ENCODE results near the gene CWF19L2. TPM values are rescaled to one million over a fixed set of nuclear protein-coding genes. Genes with fewer than 3 reads are reported as not detected.

The CWF19L2 gene
- total and polyA plus RNA-seq, 2 experiments from 2014 or later = 20.3 to 27.2 TPM

GRCh38 chr11:107439586-107440167 lies 17.9 kb downstream of the CWF19L2 start:
- Histone ChIP-seq H3K9me2 (ENCODE audit: insufficient read depth) (no peaks in the 10 kb centered on the region), H3K36me3 (ENCODE audit: insufficient read depth) (peaks cover 10% of the 10 kb centered on the region; the same call in 1 of the 2 replicates), H2AFZ (no peak overlapping the region), H3K27me3 (ENCODE audit: insufficient read depth) (no peaks in the 10 kb centered on the region), H4K20me1 (replicated peaks; ENCODE audit: insufficient read depth) (0 out of 2 replicates have a peak, but pooled peaks cover 5% of the 10 kb centered on the region), H3K79me2 (replicated peaks; ENCODE audit: insufficient read depth) (no peaks in the 10 kb centered on the region; the same call in 1 of the 2 replicates), H3K4me2 (no peak overlapping the region), H3K4me1 (ENCODE audit: insufficient read depth) (no peaks in the 10 kb centered on the region), H3K4me3 (no peak overlapping the region), H3F3A (replicated peaks; ENCODE audit: low read depth) (no peaks in the 10 kb centered on the region), H3K27ac (ENCODE audit: low read depth) (no peak overlapping the region)
- H3K4me1 Mint-ChIP-seq = no peaks in the 10 kb centered on the region
- TF ChIP-seq REST (IDR thresholded peaks at IDR 0.05; ENCODE audit: unreplicated experiment) (no peak), NANOG (IDR thresholded peaks at IDR 0.05; ENCODE audit: borderline replicate concordance) (no peak), STAT1 (IDR thresholded peaks at IDR 0.05; ENCODE audit: unreplicated experiment) (no peak), JUNB (IDR thresholded peaks at IDR 0.05; ENCODE audit: unreplicated experiment) (no peak), POLR2AphosphoS5 (IDR thresholded peaks at IDR 0.05; ENCODE audit: low read depth) (no peak), CTCF (conservative IDR thresholded peaks at IDR 0.05; ENCODE audit: low read depth in 2 of 2) (no peak)
- H3K9me3 Mint-ChIP-seq = no peaks in the 10 kb centered on the region
- no peak overlapping the region for H3K4me3 Mint-ChIP-seq
- DNase-seq (ENCODE audit: low spot score) = no peak
- ATAC-seq = no peak
- peaks cover 12% of the 10 kb centered on the region; the same call in 2 of the 3 replicates for H3K36me3 Mint-ChIP-seq (ENCODE audit: low read depth)
- H3K27me3 Mint-ChIP-seq (ENCODE audit: insufficient read depth, low read depth, poor library complexity) = no peaks in the 10 kb centered on the region
- no peak overlapping the region for H3K27ac Mint-ChIP-seq

GRCh38 chr11:107438148-107438547 lies 19.5 kb downstream of the CWF19L2 start:
- no peaks in the 10 kb centered on the region for H3K4me1 Mint-ChIP-seq
- Histone ChIP-seq H4K20me1 (replicated peaks; ENCODE audit: insufficient read depth) (0 out of 2 replicates have a peak, but pooled peaks cover 5% of the 10 kb centered on the region), H3K27ac (ENCODE audit: low read depth) (no peak overlapping the region), H2AFZ (no peak overlapping the region), H3K9me2 (ENCODE audit: insufficient read depth) (no peaks in the 10 kb centered on the region), H3K4me2 (no peak overlapping the region), H3K4me1 (ENCODE audit: insufficient read depth) (no peaks in the 10 kb centered on the region), H3K36me3 (ENCODE audit: insufficient read depth) (peaks cover 10% of the 10 kb centered on the region; the same call in 1 of the 2 replicates), H3K4me3 (no peak overlapping the region), H3K79me2 (replicated peaks; ENCODE audit: insufficient read depth) (no peaks in the 10 kb centered on the region), H3F3A (replicated peaks; ENCODE audit: low read depth) (no peaks in the 10 kb centered on the region), H3K27me3 (ENCODE audit: insufficient read depth) (no peaks in the 10 kb centered on the region)
- H3K27ac Mint-ChIP-seq = no peak overlapping the region
- H3K36me3 Mint-ChIP-seq (ENCODE audit: low read depth) = peaks cover 12% of the 10 kb centered on the region; the same call in 2 of the 3 replicates
- no peak for ATAC-seq
- no peaks in the 10 kb centered on the region for H3K27me3 Mint-ChIP-seq (ENCODE audit: insufficient read depth, low read depth, poor library complexity)
- no peak for DNase-seq (ENCODE audit: low spot score)
- no peak overlapping the region for H3K4me3 Mint-ChIP-seq
- H3K9me3 Mint-ChIP-seq = no peaks in the 10 kb centered on the region
- TF ChIP-seq POLR2AphosphoS5 (IDR thresholded peaks at IDR 0.05; ENCODE audit: low read depth) = no peak
- no peak for TF ChIP-seq EZH2phosphoT487 (IDR thresholded peaks at IDR 0.05; ENCODE audit: unreplicated experiment)
- TF ChIP-seq CREB1 (CRISPR knock-in tag; IDR thresholded peaks at IDR 0.05; ENCODE audit: low read depth) = no peak
- TF ChIP-seq EZH2 (IDR thresholded peaks at IDR 0.05; ENCODE audit: low read depth, unreplicated experiment) = no peak
- TF ChIP-seq CTCF (conservative IDR thresholded peaks at IDR 0.05; ENCODE audit: low read depth in 2 of 2) = no peak
- no peak for TF ChIP-seq STAT1 (IDR thresholded peaks at IDR 0.05; ENCODE audit: unreplicated experiment)
- no peak for TF ChIP-seq NANOG (IDR thresholded peaks at IDR 0.05; ENCODE audit: borderline replicate concordance)
- no peak for TF ChIP-seq ZNF114 (CRISPR knock-in tag; IDR thresholded peaks at IDR 0.05)

Data from GM23338 (cell line).